ENCODE results near the gene XRCC5. TPM values are rescaled to one million over a fixed set of nuclear protein-coding genes. Genes with fewer than 3 reads are reported as not detected.

The XRCC5 gene
- total and polyA plus RNA-seq, 7 experiments from 2014 or later = 168 to 347 (median 231) TPM

DNA sequence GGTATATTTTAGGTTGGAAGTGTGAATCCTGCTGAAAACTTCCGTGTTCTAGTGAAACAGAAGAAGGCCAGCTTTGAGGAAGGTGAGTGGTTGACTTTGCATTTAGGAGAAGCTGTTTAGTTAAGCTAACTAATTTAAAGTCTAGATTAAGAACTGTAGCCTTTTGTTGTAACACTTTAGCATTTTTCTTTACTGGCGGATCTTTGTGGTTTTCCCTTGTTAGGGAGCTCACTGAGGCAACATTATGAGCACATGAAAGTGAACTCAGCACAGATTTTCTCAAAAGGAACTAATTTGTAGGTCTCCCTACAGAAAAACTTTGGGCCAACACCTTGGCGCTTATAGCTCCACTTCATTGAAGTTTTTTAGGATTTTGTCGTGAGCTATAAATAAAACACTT is 52.8 kb downstream of the XRCC5 start:
- no peaks in the 10 kb centered on the region for H3K27me3 ChIP-seq (ENCODE audit: control insufficient read depth in 2 of 2, insufficient read depth in 2 of 2, low read length in 2 of 2)
- intact Hi-C loops (cut with micrococcal nuclease) = loop anchor here in 1 of 2 donors (2.0 to 5.0 kb wide), 2 partner anchors 15 to 35 kb away; no protein-coding TSS in a partner anchor
- H3K27ac ChIP-seq (ENCODE audit: low read depth, low read length) = no peak overlapping the region
- POLR2A ChIA-PET = interaction anchor here (0.7 to 0.9 kb wide), 3 partner anchors 15 to 148 kb away, joined by 3 to 5 read pairs (median 4); no protein-coding TSS in a partner anchor
- H3K4me1 Mint-ChIP-seq = peaks cover 10 to 63% (median 48%) of the 10 kb centered on the region in 7 donors
- H3K36me3 Mint-ChIP-seq = peaks cover 8 to 62% (median 29%) of the 10 kb centered on the region in 5 donors
- H3K4me3 Mint-ChIP-seq = peak overlapping the region in 2 of 10 donors; percentile 0 to 20
- H3K4me1 ChIP-seq (ENCODE audit: control insufficient read depth in 2 of 2, insufficient read depth in 2 of 2, low read length in 2 of 2) = no peaks in the 10 kb centered on the region
- ATAC-seq = no peak
- H3K4me3 ChIP-seq (ENCODE audit: low read length) = no peak overlapping the region
- peaks cover 31 to 75% (median 33%) of the 10 kb centered on the region in 3 experiments for H3K36me3 ChIP-seq (ENCODE audit: control insufficient read depth in 2 of 3, insufficient read depth in 3 of 3, low read length in 3 of 3)
- DNase-seq = no peak
- H3K9me3 ChIP-seq (ENCODE audit: control insufficient read depth in 2 of 3, low read length in 3 of 3) = no peaks in the 10 kb centered on the region
- H3K27ac Mint-ChIP-seq = peak overlapping the region in 8 of 9 donors; percentile 1 to 89 (median 40)
- H3K27me3 Mint-ChIP-seq = no peaks in the 10 kb centered on the region
- no peaks in the 10 kb centered on the region for H3K9me3 Mint-ChIP-seq
- CTCF ChIA-PET = no interaction called here

DNA sequence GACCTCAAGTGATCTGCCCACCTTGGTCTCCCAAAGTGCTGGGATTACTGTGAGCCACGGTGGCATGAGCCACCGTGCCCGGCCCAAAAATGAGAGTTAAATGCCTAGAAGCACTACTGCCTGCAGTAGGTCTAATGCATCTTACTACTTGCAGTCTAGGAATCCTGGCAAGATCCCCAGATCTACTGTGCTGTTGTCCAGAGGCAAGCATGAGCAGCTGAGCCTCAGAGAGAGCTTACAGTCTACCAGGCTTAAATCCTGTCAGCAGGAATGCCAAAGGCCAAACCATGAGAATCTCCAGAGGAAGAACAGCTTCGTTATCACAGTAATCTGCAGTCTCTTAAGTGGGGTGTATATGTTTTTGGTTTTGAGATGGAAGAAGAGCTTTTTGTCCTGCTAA is 54.4 kb downstream of the XRCC5 start:
- ChIA-PET CTCF (interaction anchor here (0.9 kb wide), 1 partner anchor 10 kb away, joined by 4 read pairs; no protein-coding TSS in a partner anchor), POLR2A (no interaction called here)
- Mint-ChIP-seq H3K36me3 (peaks cover 8 to 63% (median 30%) of the 10 kb centered on the region in 5 donors), H3K4me1 (peaks cover 9 to 64% (median 45%) of the 10 kb centered on the region in 7 donors), H3K27ac (peak overlapping the region in 2 of 9 donors; percentile 17 to 19), H3K9me3 (no peaks in the 10 kb centered on the region), H3K4me3 (no peak overlapping the region), H3K27me3 (no peaks in the 10 kb centered on the region)
- intact Hi-C loops (cut with micrococcal nuclease) = loop anchor here in 1 of 2 donors (5.0 kb wide), 1 partner anchor 36 kb away; no protein-coding TSS in a partner anchor
- Histone ChIP-seq H3K4me1 (ENCODE audit: control insufficient read depth in 2 of 2, insufficient read depth in 2 of 2, low read length in 2 of 2) (no peaks in the 10 kb centered on the region), H3K27me3 (ENCODE audit: control insufficient read depth in 2 of 2, insufficient read depth in 2 of 2, low read length in 2 of 2) (no peaks in the 10 kb centered on the region), H3K9me3 (ENCODE audit: control insufficient read depth in 2 of 3, low read length in 3 of 3) (no peaks in the 10 kb centered on the region), H3K27ac (ENCODE audit: low read depth, low read length) (no peak overlapping the region), H3K4me3 (ENCODE audit: low read length) (no peak overlapping the region), H3K36me3 (ENCODE audit: control insufficient read depth in 2 of 3, insufficient read depth in 3 of 3, low read length in 3 of 3) (peaks cover 33 to 83% (median 35%) of the 10 kb centered on the region in 3 experiments)
- DNase-seq (no peak), ATAC-seq (no peak)

GRCh38 chr2:216164087-216164486 is 54.9 kb downstream of the XRCC5 start:
- Mint-ChIP-seq H3K27ac (peak overlapping the region in 3 of 9 donors; percentile 17 to 69 (median 19)), H3K9me3 (no peaks in the 10 kb centered on the region), H3K36me3 (peaks cover 12 to 69% (median 33%) of the 10 kb centered on the region in 5 donors), H3K4me1 (peaks cover 12 to 67% (median 48%) of the 10 kb centered on the region in 7 donors), H3K4me3 (no peak overlapping the region), H3K27me3 (no peaks in the 10 kb centered on the region)
- peaks cover 33 to 88% (median 36%) of the 10 kb centered on the region in 3 experiments for H3K36me3 ChIP-seq (ENCODE audit: control insufficient read depth in 2 of 3, insufficient read depth in 3 of 3, low read length in 3 of 3)
- ATAC-seq = no peak
- CTCF ChIA-PET = interaction anchor here (0.9 kb wide), 1 partner anchor 10 kb away, joined by 4 read pairs; no protein-coding TSS in a partner anchor
- H3K9me3 ChIP-seq (ENCODE audit: control insufficient read depth in 2 of 3, low read length in 3 of 3) = no peaks in the 10 kb centered on the region
- H3K4me3 ChIP-seq (ENCODE audit: low read length) = no peak overlapping the region
- no peaks in the 10 kb centered on the region for H3K4me1 ChIP-seq (ENCODE audit: control insufficient read depth in 2 of 2, insufficient read depth in 2 of 2, low read length in 2 of 2)
- no peak for DNase-seq
- H3K27me3 ChIP-seq (ENCODE audit: control insufficient read depth in 2 of 2, insufficient read depth in 2 of 2, low read length in 2 of 2) = no peaks in the 10 kb centered on the region
- POLR2A ChIA-PET = no interaction called here
- intact Hi-C loops (cut with micrococcal nuclease) = loop anchor here in 1 of 2 donors (5.0 kb wide), 1 partner anchor 37 kb away; no protein-coding TSS in a partner anchor
- no peak overlapping the region for H3K27ac ChIP-seq (ENCODE audit: low read depth, low read length)

DNA sequence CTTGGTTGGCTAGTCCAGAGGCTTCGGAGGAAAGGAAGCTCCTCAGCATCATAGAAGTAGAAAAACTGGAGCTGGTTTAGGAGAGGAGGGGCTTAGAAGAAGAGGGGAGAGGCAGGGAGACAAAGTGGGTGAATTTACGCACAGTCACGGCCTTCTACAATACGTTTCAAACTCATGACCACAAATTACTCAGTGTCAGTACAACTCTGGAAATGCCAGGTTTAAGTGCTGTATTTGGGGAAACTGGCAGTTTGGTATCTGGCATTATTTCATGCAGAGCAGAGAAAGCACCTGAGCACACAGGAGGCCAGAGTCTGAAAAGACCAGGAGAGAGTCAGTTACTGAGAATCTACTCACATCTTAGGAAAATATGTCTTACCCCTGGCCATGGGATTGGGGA is 55.4 kb downstream of the XRCC5 start:
- ChIA-PET CTCF (no interaction called here), POLR2A (no interaction called here)
- Histone ChIP-seq H3K4me3 (ENCODE audit: low read length) (no peak overlapping the region), H3K27me3 (ENCODE audit: control insufficient read depth in 2 of 2, insufficient read depth in 2 of 2, low read length in 2 of 2) (no peaks in the 10 kb centered on the region), H3K9me3 (ENCODE audit: control insufficient read depth in 2 of 3, low read length in 3 of 3) (no peaks in the 10 kb centered on the region), H3K27ac (ENCODE audit: low read depth, low read length) (no peak overlapping the region), H3K36me3 (ENCODE audit: control insufficient read depth in 2 of 3, insufficient read depth in 3 of 3, low read length in 3 of 3) (peaks cover 33 to 85% (median 34%) of the 10 kb centered on the region in 3 experiments), H3K4me1 (ENCODE audit: control insufficient read depth in 2 of 2, insufficient read depth in 2 of 2, low read length in 2 of 2) (no peaks in the 10 kb centered on the region)
- no peak for ATAC-seq
- peaks cover 12 to 70% (median 36%) of the 10 kb centered on the region in 5 donors for H3K36me3 Mint-ChIP-seq
- peaks cover 13 to 64% (median 49%) of the 10 kb centered on the region in 7 donors for H3K4me1 Mint-ChIP-seq
- intact Hi-C loops (cut with micrococcal nuclease) = loop anchor here in 1 of 2 donors (5.0 kb wide), 1 partner anchor 37 kb away; no protein-coding TSS in a partner anchor
- H3K9me3 Mint-ChIP-seq = no peaks in the 10 kb centered on the region
- peak overlapping the region in 1 of 9 donors; percentile 69 for H3K27ac Mint-ChIP-seq
- H3K4me3 Mint-ChIP-seq = no peak overlapping the region
- no peaks in the 10 kb centered on the region for H3K27me3 Mint-ChIP-seq
- no peak for DNase-seq

DNA sequence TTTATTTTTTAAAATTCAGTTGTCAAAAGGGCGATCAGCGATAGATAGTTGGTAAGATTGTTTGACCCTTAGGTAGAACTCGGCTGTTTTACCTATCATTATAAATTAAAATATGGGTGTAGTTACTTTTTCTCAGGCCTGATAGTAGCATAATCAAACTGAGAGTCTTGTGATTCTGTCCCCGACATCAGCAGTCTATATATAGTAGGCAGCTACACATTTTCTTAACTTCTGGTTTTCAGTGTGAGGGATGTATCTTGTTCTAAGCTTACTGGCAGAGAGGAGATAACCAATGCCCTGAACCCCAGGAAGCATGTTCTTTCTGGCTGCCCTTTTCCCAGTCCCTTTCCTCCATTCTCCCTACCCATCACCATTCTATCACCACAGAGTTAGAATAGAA is 56.6 kb downstream of the XRCC5 start:
- H3K27me3 Mint-ChIP-seq = no peaks in the 10 kb centered on the region
- H3K9me3 ChIP-seq (ENCODE audit: control insufficient read depth in 2 of 3, low read length in 3 of 3) = no peaks in the 10 kb centered on the region
- peak overlapping the region in 2 of 9 donors; percentile 15 to 45 for H3K27ac Mint-ChIP-seq
- no peaks in the 10 kb centered on the region for H3K9me3 Mint-ChIP-seq
- ChIA-PET CTCF (no interaction called here), POLR2A (no interaction called here)
- no peak overlapping the region for H3K27ac ChIP-seq (ENCODE audit: low read depth, low read length)
- H3K36me3 Mint-ChIP-seq = peaks cover 12 to 69% (median 38%) of the 10 kb centered on the region in 5 donors
- intact Hi-C loops (cut with micrococcal nuclease) = no loop called here
- no peak overlapping the region for H3K4me3 Mint-ChIP-seq
- ATAC-seq (no peak), DNase-seq (no peak)
- H3K4me1 ChIP-seq (ENCODE audit: control insufficient read depth in 2 of 2, insufficient read depth in 2 of 2, low read length in 2 of 2) = no peaks in the 10 kb centered on the region
- H3K27me3 ChIP-seq (ENCODE audit: control insufficient read depth in 2 of 2, insufficient read depth in 2 of 2, low read length in 2 of 2) = no peaks in the 10 kb centered on the region
- peaks cover 26 to 80% (median 33%) of the 10 kb centered on the region in 3 experiments for H3K36me3 ChIP-seq (ENCODE audit: control insufficient read depth in 2 of 3, insufficient read depth in 3 of 3, low read length in 3 of 3)
- no peak overlapping the region for H3K4me3 ChIP-seq (ENCODE audit: low read length)
- H3K4me1 Mint-ChIP-seq = peaks cover 17 to 66% (median 48%) of the 10 kb centered on the region in 7 donors

GRCh38 chr2:216169087-216169486 is 59.9 kb downstream of the XRCC5 start:
- Mint-ChIP-seq H3K4me3 (no peak overlapping the region), H3K4me1 (peaks cover 16 to 76% (median 59%) of the 10 kb centered on the region in 7 donors), H3K36me3 (peaks cover 10 to 70% (median 51%) of the 10 kb centered on the region in 5 donors), H3K9me3 (no peaks in the 10 kb centered on the region), H3K27ac (peak overlapping the region in 3 of 9 donors; percentile 30 to 60 (median 46)), H3K27me3 (no peaks in the 10 kb centered on the region)
- no peak overlapping the region for H3K4me3 ChIP-seq (ENCODE audit: low read length)
- POLR2A ChIA-PET = no interaction called here
- H3K27me3 ChIP-seq (ENCODE audit: control insufficient read depth in 2 of 2, insufficient read depth in 2 of 2, low read length in 2 of 2) = no peaks in the 10 kb centered on the region
- ATAC-seq = no peak
- CTCF ChIA-PET = no interaction called here
- H3K27ac ChIP-seq (ENCODE audit: low read depth, low read length) = no peak overlapping the region
- intact Hi-C loops (cut with micrococcal nuclease) = no loop called here
- no peaks in the 10 kb centered on the region for H3K9me3 ChIP-seq (ENCODE audit: control insufficient read depth in 2 of 3, low read length in 3 of 3)
- H3K4me1 ChIP-seq (ENCODE audit: control insufficient read depth in 2 of 2, insufficient read depth in 2 of 2, low read length in 2 of 2) = no peaks in the 10 kb centered on the region
- no peak for DNase-seq
- peaks cover 11 to 58% (median 19%) of the 10 kb centered on the region in 3 experiments for H3K36me3 ChIP-seq (ENCODE audit: control insufficient read depth in 2 of 3, insufficient read depth in 3 of 3, low read length in 3 of 3)
